ENCODE data around the gene DAPP1.

Gene DAPP1

GRCh38 chr4:99848591-99849001, 32.0 kb downstream of the DAPP1 start:
- in situ Hi-C loops (cut with MboI; ENCODE audit: low sequenced_read_pairs) = no loop called here

- in situ Hi-C loops (cut with MboI; ENCODE audit: low sequenced_read_pairs) = no loop called here
Measured at GRCh38 chr4:99852199-99852749, 35.6 kb downstream of the DAPP1 start.

GRCh38 chr4:99853190-99853589, 36.6 kb downstream of the DAPP1 start:
- in situ Hi-C loops (cut with MboI; ENCODE audit: low sequenced_read_pairs) = no loop called here

GRCh38 chr4:99853999-99854398, 37.4 kb downstream of the DAPP1 start:
- in situ Hi-C loops (cut with MboI; ENCODE audit: low sequenced_read_pairs) = no loop called here

- in situ Hi-C loops (cut with MboI; ENCODE audit: low sequenced_read_pairs) = no loop called here
Measured at GRCh38 chr4:99855678-99856077, 39.1 kb downstream of the DAPP1 start.

- in situ Hi-C loops (cut with MboI; ENCODE audit: low sequenced_read_pairs) = no loop called here
Measured at GRCh38 chr4:99856166-99856565, 39.5 kb downstream of the DAPP1 start.

GRCh38 chr4:99857307-99857706, 40.7 kb downstream of the DAPP1 start:
- in situ Hi-C loops (cut with MboI; ENCODE audit: low sequenced_read_pairs) = no loop called here

- in situ Hi-C loops (cut with MboI; ENCODE audit: low sequenced_read_pairs) = no loop called here
Measured at GRCh38 chr4:99859618-99860017, 43.0 kb downstream of the DAPP1 start.

GRCh38 chr4:99860521-99860920, 43.9 kb downstream of the DAPP1 start:
- in situ Hi-C loops (cut with MboI; ENCODE audit: low sequenced_read_pairs) = no loop called here

- in situ Hi-C loops (cut with MboI; ENCODE audit: low sequenced_read_pairs) = no loop called here
Measured at GRCh38 chr4:99861120-99861905, 44.7 kb downstream of the DAPP1 start.

GRCh38 chr4:99863804-99864203, 47.2 kb downstream of the DAPP1 start:
- in situ Hi-C loops (cut with MboI; ENCODE audit: low sequenced_read_pairs) = no loop called here

- in situ Hi-C loops (cut with MboI; ENCODE audit: low sequenced_read_pairs) = no loop called here
Measured at GRCh38 chr4:99868126-99868596, 51.5 kb downstream of the DAPP1 start.

- in situ Hi-C loops (cut with MboI; ENCODE audit: low sequenced_read_pairs) = loop anchor here (5.0 kb wide), 1 partner anchor 60 kb away; no protein-coding TSS in a partner anchor
Measured at GRCh38 chr4:99872570-99872969, 55.9 kb downstream of the DAPP1 start.

GRCh38 chr4:99875071-99875470, 58.4 kb downstream of the DAPP1 start:
- in situ Hi-C loops (cut with MboI; ENCODE audit: low sequenced_read_pairs) = loop anchor here (25.0 kb wide), 1 partner anchor 313 kb away; the partner anchor contains the start of genes MTTP and TRMT10A

GRCh38 chr4:99876946-99877345, 60.3 kb downstream of the DAPP1 start:
- in situ Hi-C loops (cut with MboI; ENCODE audit: low sequenced_read_pairs) = loop anchor here (25.0 kb wide), 1 partner anchor 315 kb away; the partner anchor contains the start of genes MTTP and TRMT10A

GRCh38 chr4:99878604-99879003, 62.0 kb downstream of the DAPP1 start:
- in situ Hi-C loops (cut with MboI; ENCODE audit: low sequenced_read_pairs) = loop anchor here (25.0 kb wide), 1 partner anchor 316 kb away; the partner anchor contains the start of genes MTTP and TRMT10A

- in situ Hi-C loops (cut with MboI; ENCODE audit: low sequenced_read_pairs) = loop anchor here (25.0 kb wide), 1 partner anchor 317 kb away; the partner anchor contains the start of genes MTTP and TRMT10A
Measured at GRCh38 chr4:99879458-99879857, 62.8 kb downstream of the DAPP1 start.

GRCh38 chr4:99885063-99885664, 68.5 kb downstream of the DAPP1 start:
- in situ Hi-C loops (cut with MboI; ENCODE audit: low sequenced_read_pairs) = loop anchor here (25.0 kb wide), 1 partner anchor 323 kb away; the partner anchor contains the start of genes MTTP and TRMT10A

- in situ Hi-C loops (cut with MboI; ENCODE audit: low sequenced_read_pairs) = loop anchor here (25.0 kb wide), 1 partner anchor 323 kb away; the partner anchor contains the start of genes MTTP and TRMT10A
Measured at GRCh38 chr4:99885687-99886086, 69.1 kb downstream of the DAPP1 start.

- in situ Hi-C loops (cut with MboI; ENCODE audit: low sequenced_read_pairs) = loop anchor here (25.0 kb wide), 1 partner anchor 324 kb away; the partner anchor contains the start of genes MTTP and TRMT10A
Measured at GRCh38 chr4:99886146-99886545, 69.5 kb downstream of the DAPP1 start.

- in situ Hi-C loops (cut with MboI; ENCODE audit: low sequenced_read_pairs) = loop anchor here (25.0 kb wide), 1 partner anchor 326 kb away; the partner anchor contains the start of genes MTTP and TRMT10A
Measured at GRCh38 chr4:99887837-99888236, 71.2 kb downstream of the DAPP1 start.
